HG02938 (cell line): ENCODE data around the gene PCED1B.
"Not testable (repeated sequence)": the region's sequence is repeated elsewhere in the genome, so short reads cannot be mapped to it uniquely, and the experiment has no call there.

Experiments used
- ATAC-seq: cut with Tn5 transposase; IDR thresholded peaks from one replicate; pipeline ENCODE4 v1.9.1; 2021; ENCODE audit warnings: mild to moderate bottlenecking, moderate library complexity; ENCODE audit not compliant: unreplicated experiment

PCED1B gene

DNA sequence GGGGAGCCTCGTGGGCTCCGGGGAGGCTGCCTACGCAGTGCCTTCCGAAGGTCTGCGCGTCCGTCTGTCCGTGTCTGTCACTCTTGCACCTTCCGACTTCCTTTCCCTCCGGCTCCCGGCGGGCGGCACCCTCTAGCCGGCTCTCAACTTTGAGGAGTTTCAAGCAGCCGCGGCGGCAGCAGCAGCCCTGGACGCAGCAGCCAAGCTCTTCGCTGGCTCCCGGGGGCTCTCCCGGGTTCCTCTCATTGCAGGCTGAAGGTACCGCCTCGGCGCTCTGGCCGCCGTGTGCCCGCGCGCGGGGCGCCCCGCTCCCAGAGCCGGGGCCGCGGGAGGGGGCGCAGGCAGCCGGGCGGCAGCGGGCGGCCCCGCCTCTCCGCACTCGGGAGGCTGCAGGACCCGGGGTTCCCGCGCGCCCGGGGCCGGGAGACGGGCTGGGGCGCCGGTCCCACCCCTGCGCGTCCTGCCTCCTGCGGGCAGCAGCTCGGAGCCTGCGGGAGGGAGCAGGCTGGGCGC lies at the start of gene PCED1B, which contains the start of gene AMIGO2:
PCED1B (plus strand) TSS at position 154 of the 513 bp plus-strand sequence. CDS start 155,443 bp downstream, outside the sequence.
AMIGO2 (minus strand) TSS at position 492 of the 513 bp plus-strand sequence. CDS start 957 bp downstream, outside the sequence.
- ATAC-seq = peak; percentile 68

- no peak for ATAC-seq
Observed at GRCh38 chr12:47029903-47030302, 49.5 kb upstream of the PCED1B start.

DNA sequence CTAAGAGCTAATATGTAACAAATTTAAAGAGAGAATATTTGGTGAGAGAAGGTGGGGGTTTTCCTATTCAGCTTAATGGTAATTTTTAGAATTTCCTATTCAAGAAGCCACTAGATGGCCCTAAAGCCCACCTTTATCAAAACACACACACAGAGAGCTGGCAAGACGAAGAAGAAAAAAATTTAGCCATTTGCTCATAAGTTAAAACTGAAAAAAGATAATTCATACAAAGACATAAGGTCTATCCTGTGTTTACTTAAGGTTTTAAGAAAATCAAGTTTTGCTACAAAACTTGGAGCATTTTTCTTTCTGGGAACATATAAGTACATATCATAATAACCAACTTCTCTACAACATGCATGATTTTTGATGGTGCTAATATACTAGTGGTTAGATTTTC lies 46.8 kb upstream of the PCED1B start:
- ATAC-seq = no peak

DNA sequence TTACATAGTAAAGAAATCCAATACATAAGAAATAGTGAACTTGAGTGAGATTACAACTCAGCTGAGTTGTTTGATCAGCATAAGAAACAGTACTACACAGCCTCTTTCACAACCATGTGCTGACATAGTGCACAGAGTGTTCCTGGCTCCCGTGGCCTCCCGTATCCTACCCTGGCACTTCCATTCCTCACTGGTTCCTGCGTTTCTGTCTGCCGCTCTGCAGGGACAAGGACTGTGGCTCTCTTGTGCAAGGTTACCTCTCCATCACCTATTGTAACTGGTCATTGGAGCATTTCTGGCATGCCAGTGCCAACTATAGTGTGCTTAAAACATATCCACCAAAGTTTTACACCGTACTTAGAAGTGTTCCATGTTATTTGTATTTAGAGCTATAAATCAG lies 46.3 kb upstream of the PCED1B start:
- no peak for ATAC-seq

DNA sequence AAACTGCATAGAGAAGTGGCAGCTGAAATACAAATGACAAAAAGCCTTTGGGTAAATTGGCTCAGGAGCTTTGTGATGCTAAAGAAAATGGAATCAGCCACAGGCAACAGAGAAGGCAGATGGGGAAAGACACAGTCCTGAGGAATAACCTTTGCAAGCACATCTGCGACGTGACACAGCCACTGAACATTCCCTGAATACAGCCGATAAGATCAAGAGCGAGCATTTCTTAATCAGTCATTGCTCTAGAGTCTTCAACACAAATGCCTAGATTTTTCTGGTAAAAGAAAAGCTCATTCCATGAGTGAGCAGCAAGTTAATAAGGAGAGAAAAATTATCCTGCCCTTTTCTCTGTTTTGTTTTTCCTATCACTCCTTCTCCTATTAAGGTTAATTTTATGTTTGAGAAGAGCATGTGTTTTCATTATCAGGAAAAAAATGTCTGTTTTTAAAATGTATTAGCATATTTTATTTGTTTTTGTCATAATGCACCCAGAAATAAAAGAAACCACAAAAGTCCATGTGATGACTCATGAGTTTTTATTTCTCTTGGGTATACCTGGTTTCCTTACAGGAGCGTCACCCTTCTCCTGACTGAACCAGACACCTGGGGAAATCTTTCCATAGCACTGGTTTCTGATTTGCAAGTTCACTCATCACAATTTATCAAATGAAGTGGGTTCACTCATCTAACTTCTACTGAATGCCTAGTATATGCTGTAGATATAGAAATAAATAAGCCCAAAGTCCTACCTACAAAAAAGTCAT lies 45.4 kb upstream of the PCED1B start:
- ATAC-seq = no peak

DNA sequence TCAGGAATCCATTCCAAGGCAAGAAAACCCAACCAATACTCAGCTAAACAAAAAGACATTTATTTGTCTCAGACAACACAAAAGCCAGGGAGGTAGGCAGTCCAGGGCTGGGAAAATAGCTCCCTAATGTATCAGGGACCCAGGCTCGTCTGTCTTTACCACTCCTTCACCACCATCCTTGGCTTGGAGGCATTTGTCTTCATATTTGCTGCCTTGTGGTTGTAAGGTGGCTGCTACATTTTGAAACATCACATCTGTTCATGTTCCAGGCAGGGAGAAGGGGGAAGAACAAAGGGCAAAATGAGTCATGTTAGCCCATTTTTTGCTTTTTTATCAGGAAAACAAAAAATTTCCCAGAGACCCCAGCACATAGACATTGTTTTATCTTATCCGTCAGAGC lies 44.8 kb upstream of the PCED1B start:
- ATAC-seq = no peak

DNA sequence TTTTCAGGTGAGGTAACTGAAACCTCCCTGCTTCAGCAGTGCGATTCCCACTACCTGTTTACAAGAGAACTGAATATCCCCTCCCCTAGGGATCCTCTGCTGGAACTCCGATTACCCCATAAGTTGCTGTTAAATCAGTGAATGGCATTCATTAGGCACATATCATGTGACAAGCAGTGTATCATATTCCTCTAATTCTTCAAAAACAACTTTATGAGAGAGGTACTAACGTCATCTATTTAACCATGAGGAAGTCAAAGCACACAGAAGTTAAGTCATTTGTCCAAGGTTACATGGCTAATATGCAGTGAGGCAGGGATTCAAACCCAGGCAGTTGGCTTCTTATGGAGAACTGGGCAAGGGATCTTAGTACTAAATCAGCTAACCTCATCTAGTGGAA lies 43.9 kb upstream of the PCED1B start:
- no peak for ATAC-seq

DNA sequence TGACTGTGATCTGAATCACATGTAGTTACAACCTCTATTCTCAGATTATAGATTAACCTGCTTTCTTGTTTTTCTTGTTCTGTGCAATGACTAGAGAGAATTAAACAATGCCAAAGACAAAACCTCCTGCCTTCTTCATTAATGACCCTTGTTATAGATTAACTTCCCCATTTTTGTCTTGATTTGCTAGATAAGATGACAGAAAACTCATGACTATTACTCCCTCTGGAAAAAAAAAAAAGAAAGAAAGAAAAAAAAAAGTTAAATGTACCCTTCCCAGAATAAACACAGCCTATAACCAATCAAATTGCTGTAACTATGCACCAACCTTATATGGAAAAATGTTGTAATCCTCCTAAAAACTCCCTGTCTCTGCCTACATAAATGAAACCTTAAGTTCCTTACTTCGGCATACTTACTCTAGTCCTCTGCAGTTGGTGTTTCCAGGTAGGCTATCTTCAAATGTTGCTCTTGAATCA lies 41.1 kb upstream of the PCED1B start:
- ATAC-seq = no peak

DNA sequence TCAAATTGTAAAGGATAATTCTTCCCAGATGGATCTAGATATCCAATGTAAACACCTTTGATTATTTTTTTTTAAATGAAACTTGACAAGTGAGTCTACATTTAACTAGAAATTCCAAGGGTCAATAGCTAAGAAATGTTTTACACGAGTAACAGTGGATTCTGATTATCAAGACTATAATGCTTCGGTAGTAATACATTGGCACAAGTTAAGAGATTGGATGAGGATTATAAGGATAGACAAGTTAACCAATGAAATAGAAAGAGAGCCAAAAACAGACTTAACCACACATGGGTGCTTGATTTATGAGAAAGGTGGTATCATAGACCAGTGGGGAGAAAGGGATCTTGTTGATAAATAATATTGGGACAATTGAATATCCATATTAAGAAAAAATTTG lies 40.3 kb upstream of the PCED1B start:
- no peak for ATAC-seq

DNA sequence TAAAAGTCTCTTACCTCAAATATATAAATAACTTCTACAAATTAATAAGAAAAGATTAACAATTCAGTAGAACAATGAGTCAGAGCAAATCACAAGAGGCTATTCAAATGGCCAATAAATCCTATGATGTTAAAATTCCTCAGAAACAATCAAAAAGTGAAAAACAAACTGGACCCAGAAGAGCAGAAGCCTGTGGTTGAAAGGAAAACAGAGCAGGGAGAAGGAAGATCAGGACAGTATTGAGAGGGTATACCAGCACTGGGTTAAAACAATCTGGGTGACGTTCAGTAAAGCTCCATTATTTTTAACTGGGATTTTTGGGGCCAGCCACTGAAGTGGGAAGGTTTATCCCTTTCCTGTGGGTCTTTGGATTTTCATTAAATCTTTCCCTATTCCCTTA lies 39.7 kb upstream of the PCED1B start:
- no peak for ATAC-seq

GRCh38 chr12:47041327-47041726 lies 38.1 kb upstream of the PCED1B start:
- no peak for ATAC-seq

DNA sequence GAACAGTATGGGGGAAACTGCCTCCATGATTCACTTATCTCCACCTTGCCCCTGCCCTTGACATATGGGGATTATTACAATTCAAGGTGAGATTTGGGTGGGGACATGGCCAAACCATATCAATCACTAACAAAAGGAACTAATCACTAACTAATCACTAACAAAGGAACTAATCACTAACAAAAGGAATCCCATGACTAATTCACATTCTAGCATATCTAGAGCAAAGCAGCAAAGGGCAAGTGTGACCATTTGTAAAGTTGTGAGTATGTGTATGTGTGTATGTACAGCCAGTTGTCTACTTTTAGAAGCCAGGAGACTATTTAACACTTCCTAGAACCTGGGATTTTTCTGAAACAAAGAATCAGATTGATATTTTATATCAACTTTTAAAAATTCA lies 30.9 kb upstream of the PCED1B start:
- ATAC-seq = no peak

- not testable (repeated sequence) for ATAC-seq
Observed at GRCh38 chr12:47051291-47051690, 28.1 kb upstream of the PCED1B start.

DNA sequence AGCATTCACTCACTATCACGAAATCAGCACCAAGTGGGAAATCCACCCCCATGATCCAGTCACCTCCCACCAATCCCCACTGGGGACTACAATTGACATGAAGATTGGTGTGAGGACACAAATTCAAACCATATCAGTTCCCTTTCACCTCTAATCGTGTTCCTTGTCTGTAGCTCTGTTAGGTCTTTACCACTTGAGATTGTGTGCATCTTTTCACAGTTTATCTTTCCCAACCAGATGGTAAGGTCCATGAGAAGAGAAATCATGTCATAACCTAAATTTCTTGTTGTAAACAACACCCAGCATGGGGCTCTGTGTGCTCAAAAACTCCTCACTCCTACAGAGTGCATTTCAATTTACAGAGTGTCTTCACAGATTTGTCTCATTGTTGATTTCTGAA lies 27.1 kb upstream of the PCED1B start:
- ATAC-seq = no peak

- ATAC-seq = no peak
Observed at GRCh38 chr12:47053961-47054360, 25.5 kb upstream of the PCED1B start.

DNA sequence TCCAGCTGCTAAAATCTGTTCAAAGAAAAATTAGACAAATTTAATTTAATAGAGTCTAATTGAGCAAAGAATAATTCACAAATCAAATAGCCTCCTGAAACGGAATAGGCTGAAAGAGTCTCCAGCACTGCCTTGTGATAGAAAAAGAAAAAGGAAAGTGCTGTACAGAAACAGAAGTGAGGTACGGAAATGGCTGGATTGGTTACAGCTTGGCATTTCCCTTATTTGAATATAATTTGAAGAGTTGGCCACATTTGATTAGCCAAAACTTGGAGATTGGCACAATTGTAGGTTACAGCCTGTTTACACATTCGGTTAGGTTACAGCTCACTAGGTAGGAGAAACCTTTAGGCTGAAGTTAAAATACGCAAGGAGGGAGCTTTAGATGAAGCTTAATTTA lies 24.8 kb upstream of the PCED1B start:
- no peak for ATAC-seq

DNA sequence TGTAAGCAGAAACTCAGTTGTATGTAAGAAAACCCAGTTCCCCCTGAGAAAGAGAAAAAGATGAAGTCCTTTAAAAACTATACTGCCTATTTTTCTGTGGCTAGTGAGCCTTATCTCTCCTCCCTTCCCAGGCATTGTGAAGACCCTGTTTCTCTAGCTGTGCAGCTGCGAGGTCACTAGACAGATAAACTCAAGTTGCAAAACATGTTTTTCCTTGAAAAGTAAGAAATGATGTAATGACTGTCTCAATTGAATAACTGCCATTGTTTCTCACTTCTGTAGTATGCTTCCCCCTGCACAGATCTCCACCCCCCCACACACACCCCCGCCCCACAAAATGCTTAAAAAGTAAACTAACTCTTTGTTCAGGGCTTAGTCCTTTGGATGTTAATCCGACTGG lies 23.6 kb upstream of the PCED1B start:
- ATAC-seq = not testable (repeated sequence)

- ATAC-seq = not testable (repeated sequence)
Observed at GRCh38 chr12:47056944-47057343, 22.5 kb upstream of the PCED1B start.

GRCh38 chr12:47058640-47059039 lies 20.8 kb upstream of the PCED1B start:
- not testable (repeated sequence) for ATAC-seq

DNA sequence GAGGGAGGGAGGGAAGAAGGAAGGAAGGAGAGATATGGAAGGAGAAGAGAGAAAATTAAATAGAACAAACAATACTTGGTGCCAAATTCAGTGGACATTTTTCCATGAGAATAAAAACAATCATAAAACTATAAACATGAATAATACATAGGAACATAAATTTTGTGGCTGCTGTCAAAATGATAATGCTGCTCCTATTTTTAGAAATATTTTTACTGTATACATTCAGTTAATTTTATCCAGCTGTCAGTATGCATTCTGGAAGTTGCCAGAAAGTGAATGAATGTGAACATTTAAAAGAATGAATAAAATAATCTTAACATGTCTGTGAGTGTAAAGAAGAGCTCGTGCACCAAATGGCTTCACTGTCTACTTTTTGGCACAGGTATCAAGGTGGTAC lies 13.9 kb upstream of the PCED1B start:
- no peak for ATAC-seq

DNA sequence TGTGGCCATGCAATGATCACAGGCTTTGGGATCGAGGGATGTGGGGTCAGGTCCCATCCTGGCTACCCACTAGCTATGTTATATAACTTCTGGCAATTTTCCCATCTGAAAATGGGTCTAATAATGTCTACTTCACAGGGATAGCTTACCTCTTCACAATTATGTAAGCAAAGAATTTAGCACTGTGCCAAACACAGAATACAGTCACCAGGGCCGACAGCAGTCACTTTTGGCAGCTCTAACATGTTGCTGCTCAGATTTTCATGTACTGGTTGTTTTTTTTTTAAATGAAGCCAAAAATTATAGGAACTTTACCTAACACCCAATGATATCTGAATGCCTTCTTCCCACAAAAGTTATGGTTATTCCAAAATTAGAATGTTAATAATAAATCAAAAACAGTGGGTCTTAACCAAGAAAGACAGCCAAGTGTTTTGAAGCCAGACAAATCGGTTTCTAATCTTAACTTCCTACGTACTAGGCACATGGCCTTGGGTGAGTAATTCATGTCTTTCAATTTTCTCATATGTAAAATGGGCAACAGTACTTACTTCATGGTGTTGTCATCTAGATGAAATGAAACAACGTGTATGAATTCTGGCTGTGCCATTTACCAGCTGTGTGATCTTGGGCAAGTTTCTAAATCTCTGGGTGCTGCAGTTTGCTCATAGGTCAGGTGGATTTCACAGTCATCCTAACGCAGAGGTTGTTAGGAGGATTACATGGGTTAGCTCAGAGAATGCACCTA lies 13.0 kb upstream of the PCED1B start:
- peak; percentile 59 for ATAC-seq

- no peak for ATAC-seq
Observed at GRCh38 chr12:47067176-47067575, 12.2 kb upstream of the PCED1B start.
